ENCODE results near the gene MYNN. TPM values are rescaled to one million over a fixed set of nuclear protein-coding genes. Genes with fewer than 3 reads are reported as not detected.

MYNN gene
- total and polyA plus RNA-seq, 12 donors: 5.9 to 13.6 (median 12.0) TPM

GRCh38 chr3:169787120-169787519, 13.9 kb downstream of the MYNN start:
- ATAC-seq (no peak), DNase-seq (no peak)
- peaks cover 0 to 97% (median 50%) of the 10 kb centered on the region in 9 donors for H3K36me3 ChIP-seq
- H3K9me3 ChIP-seq: no peaks in the 10 kb centered on the region
- no peak for TF ChIP-seq CTCF (IDR thresholded peaks at IDR 0.05)
- peaks cover 0 to 6% (median 0%) of the 10 kb centered on the region in 9 donors for H3K4me1 ChIP-seq
- H3K27ac ChIP-seq: no peak overlapping the region
- WGBS, 2 donors: 97% methylated on average over 4 of the region's 4 CpGs
- no peak overlapping the region for H3K4me3 ChIP-seq
- no peaks in the 10 kb centered on the region for H3K27me3 ChIP-seq
- intact Hi-C loops (cut with DNase I): loop anchor here in 1 of 10 donors (10.0 kb wide), 1 partner anchor 188 kb away; no protein-coding TSS in a partner anchor

GRCh38 chr3:169787791-169788190, 14.6 kb downstream of the MYNN start:
- TF ChIP-seq CTCF (IDR thresholded peaks at IDR 0.05): no peak
- Histone ChIP-seq H3K9me3 (no peaks in the 10 kb centered on the region), H3K4me3 (no peak overlapping the region), H3K36me3 (peaks cover 0 to 97% (median 45%) of the 10 kb centered on the region in 9 donors), H3K4me1 (peaks cover 0 to under 1% (median 0%) of the 10 kb centered on the region in 9 donors), H3K27ac (no peak overlapping the region), H3K27me3 (no peaks in the 10 kb centered on the region)
- no peak for DNase-seq
- ATAC-seq: no peak
- intact Hi-C loops (cut with DNase I): loop anchor here in 1 of 10 donors (10.0 kb wide), 1 partner anchor 187 kb away; no protein-coding TSS in a partner anchor
- 92 to 94% methylated on average over 1 of the region's 1 CpG for WGBS, 2 donors

- Histone ChIP-seq H3K4me1 (no peaks in the 10 kb centered on the region), H3K36me3 (peaks cover 0 to 77% (median 27%) of the 10 kb centered on the region in 9 donors), H3K27me3 (no peaks in the 10 kb centered on the region), H3K4me3 (no peak overlapping the region), H3K9me3 (no peaks in the 10 kb centered on the region), H3K27ac (no peak overlapping the region)
- TF ChIP-seq CTCF (IDR thresholded peaks at IDR 0.05): no peak
- DNase-seq (no peak), ATAC-seq (no peak)
- intact Hi-C loops (cut with DNase I): no loop called here
Measured at GRCh38 chr3:169790219-169790618, 17.0 kb downstream of the MYNN start.

GRCh38 chr3:169790687-169791429, 17.7 kb downstream of the MYNN start:
- intact Hi-C loops (cut with DNase I): no loop called here
- Histone ChIP-seq H3K27ac (no peak overlapping the region), H3K9me3 (no peaks in the 10 kb centered on the region), H3K27me3 (no peaks in the 10 kb centered on the region), H3K4me1 (no peaks in the 10 kb centered on the region), H3K36me3 (peaks cover 0 to 71% (median 22%) of the 10 kb centered on the region in 9 donors), H3K4me3 (no peak overlapping the region)
- DNase-seq (no peak), ATAC-seq (no peak)
- 89 to 90% methylated on average over 4 of the region's 4 CpGs for WGBS, 2 donors
- no peak for TF ChIP-seq CTCF (IDR thresholded peaks at IDR 0.05)

All from heart right ventricle (tissue), 16 donors.